Measurements from ENCODE around the gene CHTF18.

- no peak for TF ChIP-seq CTCF (optimal IDR thresholded peaks at IDR 0.05 in 1 of 3, IDR thresholded peaks at IDR 0.05 in 1 of 3, conservative IDR thresholded peaks at IDR 0.05 in 1 of 3; ENCODE audit: extremely low read depth in 1 of 3, insufficient read depth in 2 of 3, low read length in 3 of 3)
- no peak for TF ChIP-seq EZH2 (IDR thresholded peaks at IDR 0.05; ENCODE audit: low read length)
Measured at GRCh38 chr16:754656-755055, 33.8 kb upstream of the CHTF18 start.

Data from keratinocyte (primary cell).